ENCODE measurements around the gene SBK2.

SBK2 gene

GRCh38 chr19:55486043-55486970 lies 50.6 kb downstream of the SBK2 start:
- DNase-seq (ENCODE audit: low read depth), result no peak

GRCh38 chr19:55485439-55486011 lies 51.4 kb downstream of the SBK2 start:
- no peak for DNase-seq (ENCODE audit: low read depth)

GRCh38 chr19:55484593-55485438 lies 52.1 kb downstream of the SBK2 start, which contains the start of gene NAT14:
TSS of gene NAT14 (plus strand) at chr19:55485188. CDS start at chr19:55485709, 521 bp downstream.
- DNase-seq (ENCODE audit: low read depth), result peak; percentile 51

- DNase-seq (ENCODE audit: low read depth), result no peak
These were observed 53.0 kb downstream of the SBK2 start for GRCh38 chr19:55483706-55484592.

- DNase-seq (ENCODE audit: low read depth), result no peak
These were observed 53.8 kb downstream of the SBK2 start for GRCh38 chr19:55482967-55483705.

- DNase-seq (ENCODE audit: low read depth), result no peak
These were observed 54.6 kb downstream of the SBK2 start for GRCh38 chr19:55482156-55482961.

- no peak for DNase-seq (ENCODE audit: low read depth)
These were observed 55.2 kb downstream of the SBK2 start for GRCh38 chr19:55481794-55482155.

- DNase-seq (ENCODE audit: low read depth), result no peak
These were observed 55.7 kb downstream of the SBK2 start for GRCh38 chr19:55481148-55481793.

GRCh38 chr19:55479451-55480230 lies 57.3 kb downstream of the SBK2 start:
- DNase-seq (ENCODE audit: low read depth), result no peak

- no peak for DNase-seq (ENCODE audit: low read depth)
These were observed 57.9 kb downstream of the SBK2 start for GRCh38 chr19:55479045-55479444.
